Kidney (tissue), 14 donors: ENCODE measurements around the gene ATP6AP2. TPM values are rescaled to one million over a fixed set of nuclear protein-coding genes. Genes with fewer than 3 reads are reported as not detected.
A peak's percentile ranks its signal among the peaks of the same experiment; 100 is the strongest.
"Not testable (repeated sequence)": the region's sequence is repeated elsewhere in the genome, so short reads cannot be mapped to it uniquely, and the experiment has no call there.

Experiments
- DNase-seq, 5 donors: peaks; one replicate each; pipeline ENCODE4 v3.0.0-alpha.2; 2013 to 2020
- FAIRE-seq: peaks from 2 replicates; lab custom pipeline; 2012; peaks lifted over from hg19 to GRCh38; lab: Jason Lieb, UNC
- H3K27ac ChIP-seq, 2 donors: one replicate each; pipeline ENCODE4 v1.7.0; 2013; ENCODE audit warnings: low read depth in 2 of 2, low read length in 2 of 2, inconsistent platforms in 1 of 2
- H3K27me3 ChIP-seq: one replicate; pipeline ENCODE4 v1.7.1; 2013; ENCODE audit warnings: low read length, inconsistent platforms; ENCODE audit not compliant: control insufficient read depth, insufficient read depth
- H3K36me3 ChIP-seq, 3 donors: one replicate each; pipeline versions ENCODE4 v1.7.0 to v1.7.1; 2013; ENCODE audit warnings: low read length in 3 of 3, control low read depth in 1 of 3, inconsistent platforms in 1 of 3; ENCODE audit not compliant: insufficient read depth in 3 of 3, control insufficient read depth in 2 of 3
- H3K4me1 ChIP-seq, 3 donors: one replicate each; pipeline versions ENCODE4 v1.7.0 to v1.7.1; 2013; ENCODE audit warnings: low read length in 3 of 3, inconsistent platforms in 1 of 3, low read depth in 1 of 3; ENCODE audit not compliant: control insufficient read depth in 2 of 3, insufficient read depth in 2 of 3
- H3K4me3 ChIP-seq, 3 donors: one replicate each; pipeline versions ENCODE4 v1.7.0 to v1.8.1; 2013; ENCODE audit warnings: low read length in 3 of 3, control low read depth in 1 of 3, inconsistent platforms in 1 of 3
- H3K9ac ChIP-seq, 3 donors: one replicate each; pipeline versions ENCODE4 v1.7.0 to v1.7.1; 2013; ENCODE audit warnings: low read length in 3 of 3, control low read depth in 1 of 3, inconsistent platforms in 1 of 3
- H3K9me3 ChIP-seq, 3 donors: one replicate each; pipeline versions ENCODE4 v1.7.0 to v1.7.1; 2013; ENCODE audit warnings: low read length in 3 of 3, control low read depth in 1 of 3, inconsistent platforms in 1 of 3; ENCODE audit not compliant: control insufficient read depth in 2 of 3, insufficient read depth in 1 of 3
- CTCF ChIP-seq: IDR thresholded peaks from 3 replicates; pipeline ENCODE4 v1.5.1; 2012; ENCODE audit warnings: mild to moderate bottlenecking, moderate library complexity, borderline replicate concordance; ENCODE audit not compliant: insufficient read depth; ENCODE audit errors: extremely low read depth
- intact Hi-C: fragments of 100-400 bp; cut with DNase I; formaldehyde crosslinking; loops from one replicate; pipeline ENCODE4 v1.11.1; 2022
- polyA plus RNA-seq: library from polyadenylated mRNA; stranded (reverse); fragments of 350-450 nt; fragmentation: Illumina TruSeq; extraction: RNeasy Lipid Tissue Mini Kit (QIAGEN cat#74804); gene quantifications from one replicate; pipeline ENCODE4 v1.2.3, GENCODE V29; 2014; ENCODE audit warnings: low read depth, low replicate concordance; ENCODE audit not compliant: insufficient read depth
- total RNA-seq: library from RNA; stranded (reverse); fragmentation: NEBNext Ultra II Directional; extraction: Animal tissue kit (Norgen Biotek cat#: 25700); gene quantifications from one replicate; pipeline ENCODE4 v1.2.1, GENCODE V29; 2021
- donor health status: control.
- donor health status: control.
- donor health status: control.
- donor health status: control.
- donor health status: control.
- donor health status: DM: yes; HTN: yes; CAD: no.
- donor health status: Normal renal cell carcinoma (clear cell type).

The ATP6AP2 gene
- total and polyA plus RNA-seq, 2 donors from 2014 or later, result 143 to 164 TPM

DNA sequence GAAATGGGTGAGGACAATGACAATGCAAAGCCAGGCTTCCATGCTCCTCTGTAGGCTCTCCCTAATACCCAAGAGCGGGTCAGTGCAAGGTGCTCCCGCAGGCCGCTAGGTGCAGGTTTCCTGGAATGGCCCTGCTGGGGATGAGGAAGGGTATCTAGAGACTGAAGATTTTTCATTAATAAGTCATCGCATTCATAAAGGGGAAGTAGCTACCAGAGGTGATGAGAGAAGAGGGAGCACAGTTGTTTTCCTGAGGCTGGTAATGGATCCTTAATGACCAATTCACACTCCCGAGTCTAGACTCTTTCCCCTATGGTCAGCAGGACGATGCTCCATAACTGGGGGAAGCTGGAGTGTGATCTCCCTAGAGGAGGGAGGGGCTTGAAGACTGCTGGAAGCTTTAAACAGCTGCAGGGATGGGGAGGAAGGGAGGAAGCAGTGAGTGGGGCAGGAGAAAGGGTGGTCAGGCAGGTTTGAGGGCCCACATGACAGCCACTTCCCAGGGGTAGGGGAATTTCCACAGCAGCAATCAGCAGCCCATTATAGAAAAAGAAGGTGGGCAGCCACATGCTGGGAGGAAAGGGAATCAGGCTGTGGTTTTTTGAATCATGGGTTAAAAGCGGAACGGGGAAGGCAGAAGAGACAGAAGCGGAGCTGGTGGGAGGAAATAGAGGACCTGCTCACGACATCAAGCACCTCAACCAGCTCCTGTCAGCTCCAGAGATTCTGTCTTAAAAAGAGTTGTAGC, 10.2 kb upstream of the ATP6AP2 start:
- no peak overlapping the region for H3K27ac ChIP-seq

DNA sequence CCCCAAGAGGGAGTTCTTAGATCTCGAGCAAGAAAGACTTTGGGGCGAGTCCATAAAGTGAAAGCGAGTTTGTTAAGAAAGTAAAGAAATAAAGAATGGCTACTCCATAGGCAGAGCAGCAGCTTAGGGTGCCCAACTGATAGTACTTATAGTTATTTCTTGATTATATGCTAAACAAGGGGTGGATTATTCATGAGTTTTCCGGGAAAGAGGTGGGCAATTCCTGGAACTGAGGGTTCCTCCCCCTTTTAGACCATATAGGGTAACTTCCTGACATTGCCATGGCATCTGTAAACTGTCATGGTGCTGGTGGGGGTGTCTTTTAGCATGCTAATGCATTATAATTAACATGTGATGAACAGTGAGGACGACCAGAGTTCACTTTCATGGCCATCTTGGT, 9.6 kb upstream of the ATP6AP2 start:
- H3K9me3 ChIP-seq, H3K9ac ChIP-seq, H3K4me1 ChIP-seq, H3K4me3 ChIP-seq, H3K27ac ChIP-seq, FAIRE-seq, DNase-seq, H3K27me3 ChIP-seq, H3K36me3 ChIP-seq, intact Hi-C loops: not testable (repeated sequence)

More for the DNA sequence above, 10.2 kb upstream of the ATP6AP2 start:
- DNase-seq (no peak), FAIRE-seq (no peak)
- Histone ChIP-seq H3K9me3 (no peaks in the 10 kb centered on the region), H3K27me3 (peaks cover 6% of the 10 kb centered on the region), H3K4me3 (no peak overlapping the region), H3K4me1 (no peaks in the 10 kb centered on the region), H3K9ac (no peak overlapping the region), H3K36me3 (no peaks in the 10 kb centered on the region)
- no peak for TF ChIP-seq CTCF
- intact Hi-C loops, result no loop called here

DNA sequence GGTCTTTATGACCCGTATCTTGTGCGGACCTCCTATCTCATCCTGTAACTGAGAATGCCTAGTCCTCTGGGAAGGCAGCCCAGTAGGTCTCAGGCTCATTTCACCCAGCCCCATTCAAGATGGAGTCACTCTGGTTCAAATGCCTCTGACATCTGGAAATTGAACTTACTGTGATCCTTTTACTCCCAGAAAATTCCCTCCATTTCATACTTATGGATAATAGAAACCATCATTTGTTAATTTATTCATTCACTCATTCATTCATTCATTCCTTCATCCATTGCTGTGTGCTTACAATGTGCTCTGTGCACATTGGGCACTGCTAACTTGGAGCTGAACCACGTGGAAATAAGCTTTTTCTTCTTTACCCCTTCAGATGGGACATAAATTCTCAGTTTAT, 9.2 kb upstream of the ATP6AP2 start:
- intact Hi-C loops, result no loop called here
- Histone ChIP-seq H3K27ac (no peak overlapping the region), H3K4me1 (no peaks in the 10 kb centered on the region), H3K9ac (no peak overlapping the region), H3K36me3 (no peaks in the 10 kb centered on the region), H3K9me3 (no peaks in the 10 kb centered on the region), H3K27me3 (peaks cover 6% of the 10 kb centered on the region), H3K4me3 (no peak overlapping the region)
- no peak for TF ChIP-seq CTCF
- DNase-seq (no peak), FAIRE-seq (no peak)

DNA sequence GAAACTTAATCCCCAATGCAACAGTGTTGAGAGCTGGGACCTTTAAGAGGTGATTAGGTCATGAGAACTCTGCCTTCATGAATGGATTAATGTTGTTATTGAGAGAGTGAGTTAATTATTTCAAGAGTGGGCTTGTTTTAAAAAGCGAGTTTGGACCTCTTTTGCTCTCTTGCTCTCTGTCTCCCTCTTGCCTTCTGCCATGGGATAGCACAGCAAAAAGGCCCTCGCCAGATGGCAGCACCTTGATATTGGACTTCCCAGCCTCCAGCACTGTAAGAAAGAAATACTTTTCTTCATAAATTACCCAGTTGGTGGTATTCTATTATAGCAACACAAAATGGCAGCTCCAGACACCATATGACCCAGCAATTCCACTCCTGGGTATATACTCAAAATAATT, 7.0 kb upstream of the ATP6AP2 start:
- Histone ChIP-seq H3K4me1 (no peaks in the 10 kb centered on the region), H3K27me3 (no peaks in the 10 kb centered on the region), H3K9me3 (no peaks in the 10 kb centered on the region), H3K27ac (no peak overlapping the region), H3K9ac (no peak overlapping the region), H3K4me3 (no peak overlapping the region), H3K36me3 (no peaks in the 10 kb centered on the region)
- FAIRE-seq, result no peak
- TF ChIP-seq CTCF, result peak; percentile 38
- peak in 1 of 5 donors; percentile 7 for DNase-seq
- intact Hi-C loops, result no loop called here

DNA sequence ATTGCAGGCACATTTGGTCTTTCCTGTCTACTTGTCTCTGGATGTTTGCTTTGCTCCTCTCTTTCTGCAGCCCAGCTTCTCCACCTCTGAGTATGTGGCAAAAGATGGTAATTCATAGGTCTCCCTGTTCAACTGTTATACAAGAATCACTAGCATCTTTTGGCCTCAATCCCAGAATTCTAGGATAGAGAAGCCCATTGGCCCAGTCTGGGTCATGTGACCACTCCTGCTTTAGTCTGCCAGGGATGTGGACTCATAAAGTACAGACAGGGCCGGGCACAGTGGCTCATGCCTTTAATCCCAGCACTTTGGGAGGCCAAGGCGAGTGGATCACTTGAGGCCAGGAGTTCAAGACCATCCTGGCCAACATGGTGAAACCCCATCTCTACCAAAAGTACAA, 5.4 kb upstream of the ATP6AP2 start:
- DNase-seq, intact Hi-C loops, H3K4me3 ChIP-seq, H3K9ac ChIP-seq, H3K27ac ChIP-seq, H3K27me3 ChIP-seq, H3K36me3 ChIP-seq, H3K4me1 ChIP-seq, FAIRE-seq, H3K9me3 ChIP-seq: not testable (repeated sequence)
